H9 (cell line): Measurements from ENCODE around the gene PCNX3. TPM values are rescaled to one million over a fixed set of nuclear protein-coding genes. Genes with fewer than 3 reads are reported as not detected.

ENCODE experiments used
- DNase-seq: peaks from one replicate; pipeline ENCODE4 v3.0.0-alpha.2; 2017
- H2AFZ ChIP-seq: one replicate; pipeline ENCODE4 v1.6.1; 2013; ENCODE audit warnings: mild to moderate bottlenecking, low read length, control low read depth, moderate library complexity
- H2AK5ac ChIP-seq: 2 replicates; pipeline ENCODE4 v1.6.1; 2013; ENCODE audit warnings: low read length, control low read depth, mixed read lengths; ENCODE audit not compliant: insufficient read length
- H2BK120ac ChIP-seq: one replicate; pipeline ENCODE4 v1.6.1; 2013; ENCODE audit warnings: low read depth, mild to moderate bottlenecking, low read length, control low read depth, inconsistent platforms; ENCODE audit not compliant: poor library complexity, severe bottlenecking
- H2BK12ac ChIP-seq: 2 replicates; pipeline ENCODE4 v1.6.1; 2013; ENCODE audit warnings: low read length, control low read depth, mixed read lengths, low read depth; ENCODE audit not compliant: insufficient read length
- H2BK15ac ChIP-seq: 2 replicates; pipeline ENCODE4 v1.6.1; 2013; ENCODE audit warnings: low read depth, low read length, control low read depth
- H2BK20ac ChIP-seq: one replicate; pipeline ENCODE4 v1.6.1; 2013; ENCODE audit warnings: low read depth, mild to moderate bottlenecking, low read length, control low read depth, inconsistent platforms; ENCODE audit not compliant: poor library complexity, severe bottlenecking
- H2BK5ac ChIP-seq: 2 replicates; pipeline ENCODE4 v1.6.1; 2013; ENCODE audit warnings: low read length, control low read depth, mixed read lengths; ENCODE audit not compliant: insufficient read length
- H3K14ac ChIP-seq: 2 replicates; pipeline ENCODE4 v1.6.1; 2013; ENCODE audit warnings: low read length, control low read depth; ENCODE audit not compliant: insufficient read depth
- H3K18ac ChIP-seq: 2 replicates; pipeline ENCODE4 v1.6.1; 2013; ENCODE audit warnings: low read depth, mild to moderate bottlenecking, mixed read lengths, low read length, control low read depth; ENCODE audit not compliant: insufficient read length
- H3K23ac ChIP-seq: 2 replicates; pipeline ENCODE4 v1.6.1; 2013; ENCODE audit warnings: low read length, control low read depth, mixed read lengths, low read depth; ENCODE audit not compliant: insufficient read length
- H3K23me2 ChIP-seq: 2 replicates; pipeline ENCODE4 v1.6.1; 2013; ENCODE audit warnings: low read depth, mild to moderate bottlenecking, mixed read lengths, low read length, control low read depth; ENCODE audit not compliant: insufficient read length, poor library complexity, severe bottlenecking
- H3K27ac ChIP-seq: 2 replicates; pipeline ENCODE4 v1.5.1; 2013; ENCODE audit warnings: low read length, control low read depth, mixed read lengths, low read depth; ENCODE audit not compliant: insufficient read length
- H3K27me3 ChIP-seq: 2 replicates; pipeline ENCODE4 v1.6.1; 2013; ENCODE audit warnings: low read length, control low read depth, inconsistent platforms; ENCODE audit not compliant: insufficient read depth
- H3K4ac ChIP-seq: 2 replicates; pipeline ENCODE4 v1.6.1; 2013; ENCODE audit warnings: low read depth, mild to moderate bottlenecking, control low read depth, inconsistent platforms, low read length, moderate library complexity
- H3K4me1 ChIP-seq: 2 replicates; pipeline ENCODE4 v1.6.1; 2013; ENCODE audit warnings: low read length, control low read depth, inconsistent platforms; ENCODE audit not compliant: insufficient read depth
- H3K4me2 ChIP-seq: 2 replicates; pipeline ENCODE4 v1.6.1; 2013; ENCODE audit warnings: low read length, control low read depth, mixed read lengths; ENCODE audit not compliant: insufficient read length, insufficient read depth
- H3K56ac ChIP-seq: 2 replicates; pipeline ENCODE4 v1.6.1; 2013; ENCODE audit warnings: low read depth, mild to moderate bottlenecking, mixed read lengths, low read length, control low read depth; ENCODE audit not compliant: insufficient read length
- H3K79me1 ChIP-seq: 2 replicates; pipeline ENCODE4 v1.6.1; 2013; ENCODE audit warnings: low read depth, mild to moderate bottlenecking, moderate library complexity, low read length, control low read depth, inconsistent platforms; ENCODE audit not compliant: insufficient read depth, poor library complexity, severe bottlenecking
- H3K79me2 ChIP-seq: 2 replicates; pipeline ENCODE4 v1.6.1; 2013; ENCODE audit warnings: low read length, control low read depth, inconsistent platforms; ENCODE audit not compliant: insufficient read depth
- H3K9ac ChIP-seq: 2 replicates; pipeline ENCODE4 v1.6.1; 2013; ENCODE audit warnings: low read length, control low read depth, mixed read lengths; ENCODE audit not compliant: insufficient read length; ENCODE audit errors: extremely low read depth
- H3K9me3 ChIP-seq: one replicate; pipeline ENCODE4 v1.6.1; 2013; ENCODE audit warnings: low read depth, low read length, inconsistent platforms; ENCODE audit not compliant: control insufficient read depth
- H3T11ph ChIP-seq: one replicate; pipeline ENCODE4 v1.6.1; 2013; ENCODE audit warnings: mild to moderate bottlenecking, low read length, control low read depth, inconsistent platforms
- H4K20me1 ChIP-seq: one replicate; pipeline ENCODE4 v1.6.1; 2013; ENCODE audit not compliant: control insufficient read depth, insufficient read length, insufficient read depth
- H4K5ac ChIP-seq: 2 replicates; pipeline ENCODE4 v1.6.1; 2013; ENCODE audit warnings: low read depth, mild to moderate bottlenecking, mixed read lengths, low read length, control low read depth; ENCODE audit not compliant: insufficient read length
- H4K8ac ChIP-seq: replicated peaks from 2 replicates; pipeline ENCODE4 v1.6.1; 2013; ENCODE audit warnings: low read length, control low read depth, mixed read lengths, low read depth; ENCODE audit not compliant: insufficient read length
- H4K91ac ChIP-seq: 2 replicates; pipeline ENCODE4 v1.6.1; 2013; ENCODE audit warnings: low read depth, mild to moderate bottlenecking, moderate library complexity, mixed read lengths, low read length, control low read depth; ENCODE audit not compliant: insufficient read length
- H3K27ac Mint-ChIP-seq, 3 experiments: 2 replicates in 2 of 3; 3 replicates in 1 of 3; pipeline ENCODE4 v1.8.0; 2020 to 2021; ENCODE audit warnings: mixed read lengths in 3 of 3, mild to moderate bottlenecking in 1 of 3, moderate library complexity in 1 of 3
- H3K27me3 Mint-ChIP-seq: 2 replicates; pipeline ENCODE4 v1.8.0; 2021; ENCODE audit warnings: low read depth, mild to moderate bottlenecking, moderate library complexity, mixed read lengths
- H3K36me3 Mint-ChIP-seq, 3 experiments: 2 replicates in 2 of 3; 3 replicates in 1 of 3; pipeline ENCODE4 v1.8.0; 2020 to 2021; ENCODE audit warnings: low read depth in 3 of 3, mixed read lengths in 3 of 3; ENCODE audit not compliant: insufficient read depth in 1 of 3
- H3K4me1 Mint-ChIP-seq, 2 experiments: 2 replicates each; pipeline ENCODE4 v1.8.0; 2020; ENCODE audit warnings: mixed read lengths in 2 of 2
- H3K4me3 Mint-ChIP-seq, 2 experiments: 2 replicates in 1 of 2; 3 replicates in 1 of 2; pipeline ENCODE4 v1.8.0; 2020 to 2021; ENCODE audit warnings: mild to moderate bottlenecking in 2 of 2, mixed read lengths in 2 of 2, moderate library complexity in 1 of 2
- H3K9me3 Mint-ChIP-seq, 2 experiments: 2 replicates in 1 of 2; 3 replicates in 1 of 2; pipeline ENCODE4 v1.8.0; 2020; ENCODE audit warnings: mild to moderate bottlenecking in 2 of 2, mixed read lengths in 2 of 2, moderate library complexity in 1 of 2
- WGBS: extraction: QIAGEN DNeasy Blood & Tissue Kit; methylation state at CpG from one replicate; pipeline ENCODE4 v1.1.7; 2013; ENCODE audit warnings: missing lambda C conversion rate, low lambda C conversion rate, mixed read lengths; ENCODE audit not compliant: insufficient read length; ENCODE audit errors: extremely low coverage; 5-methylcytosine and 5-hydroxymethylcytosine counted together
- total RNA-seq: library from RNA; stranded (reverse); gene quantifications from 2 replicates; pipeline ENCODE4 v1.2.1, GENCODE V29; 2021
- TF ChIP-seq, protein P1 (sequence below): fragments of 200-600 bp; sonication (generic); conservative IDR thresholded peaks from 3 replicates; pipeline ENCODE4 v1.8.0; 2021; ENCODE audit warnings: antibody characterized with exemption, mild to moderate bottlenecking

Gene PCNX3
- total RNA-seq, 1 experiment from 2014 or later = 50.5 TPM

DNA sequence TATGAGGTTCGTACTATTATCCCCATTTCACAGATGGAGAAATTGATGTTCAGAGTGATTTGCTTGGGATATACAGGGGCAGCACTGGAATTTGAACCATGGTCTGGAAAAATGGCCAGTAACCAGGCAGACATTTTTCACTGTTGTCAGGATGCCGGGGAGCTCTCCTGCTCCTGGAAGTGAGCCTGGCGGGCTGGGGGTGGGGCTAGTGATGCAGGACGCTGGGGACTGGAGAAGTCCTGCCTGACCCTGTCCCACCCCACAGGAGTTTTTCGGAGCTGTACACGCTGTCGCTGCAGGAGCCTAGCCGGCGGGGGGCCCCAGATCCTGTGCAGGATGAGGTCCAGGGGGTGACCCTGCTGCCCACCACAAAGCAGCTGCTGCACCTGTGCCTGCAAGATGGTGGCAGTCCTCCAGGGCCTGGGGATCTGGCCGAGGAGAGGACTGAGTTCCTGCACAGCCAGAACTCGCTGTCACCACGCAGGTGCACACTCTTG, 33.5 kb downstream of the PCNX3 start:
- H3K14ac ChIP-seq = no peak overlapping the region
- H3K4ac ChIP-seq = no peak overlapping the region
- TF ChIP-seq, protein P1, sequence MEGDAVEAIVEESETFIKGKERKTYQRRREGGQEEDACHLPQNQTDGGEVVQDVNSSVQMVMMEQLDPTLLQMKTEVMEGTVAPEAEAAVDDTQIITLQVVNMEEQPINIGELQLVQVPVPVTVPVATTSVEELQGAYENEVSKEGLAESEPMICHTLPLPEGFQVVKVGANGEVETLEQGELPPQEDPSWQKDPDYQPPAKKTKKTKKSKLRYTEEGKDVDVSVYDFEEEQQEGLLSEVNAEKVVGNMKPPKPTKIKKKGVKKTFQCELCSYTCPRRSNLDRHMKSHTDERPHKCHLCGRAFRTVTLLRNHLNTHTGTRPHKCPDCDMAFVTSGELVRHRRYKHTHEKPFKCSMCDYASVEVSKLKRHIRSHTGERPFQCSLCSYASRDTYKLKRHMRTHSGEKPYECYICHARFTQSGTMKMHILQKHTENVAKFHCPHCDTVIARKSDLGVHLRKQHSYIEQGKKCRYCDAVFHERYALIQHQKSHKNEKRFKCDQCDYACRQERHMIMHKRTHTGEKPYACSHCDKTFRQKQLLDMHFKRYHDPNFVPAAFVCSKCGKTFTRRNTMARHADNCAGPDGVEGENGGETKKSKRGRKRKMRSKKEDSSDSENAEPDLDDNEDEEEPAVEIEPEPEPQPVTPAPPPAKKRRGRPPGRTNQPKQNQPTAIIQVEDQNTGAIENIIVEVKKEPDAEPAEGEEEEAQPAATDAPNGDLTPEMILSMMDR = no peak
- H3K56ac ChIP-seq = no peak overlapping the region
- peaks cover 5% of the 10 kb centered on the region for H4K20me1 ChIP-seq
- Mint-ChIP-seq H3K27ac (no peak overlapping the region), H3K9me3 (no peaks in the 10 kb centered on the region; a peak in 1 of 5 replicates), H3K4me3 (no peak overlapping the region), H3K4me1 (peaks cover 22 to 28% of the 10 kb centered on the region in 2 experiments), H3K27me3 (peaks cover 3% of the 10 kb centered on the region), H3K36me3 (peaks cover 5 to 20% (median 9%) of the 10 kb centered on the region in 3 experiments; a peak in 6 of 7 replicates)
- no CpG with 5 or more reads among the region's 12 CpGs for WGBS
- H2BK15ac ChIP-seq = no peak overlapping the region
- no peak overlapping the region for H4K8ac ChIP-seq
- no peak overlapping the region for H2BK5ac ChIP-seq
- peaks cover 7% of the 10 kb centered on the region for H3K23me2 ChIP-seq
- H2BK12ac ChIP-seq = no peak overlapping the region
- H3K79me1 ChIP-seq = no peaks in the 10 kb centered on the region
- no peaks in the 10 kb centered on the region for H3K79me2 ChIP-seq
- no peak overlapping the region for H2AFZ ChIP-seq
- no peak overlapping the region for H3K9ac ChIP-seq
- H3K23ac ChIP-seq = no peak overlapping the region
- no peak overlapping the region for H3K4me2 ChIP-seq
- no peak overlapping the region for H2AK5ac ChIP-seq
- no peak overlapping the region for H2BK120ac ChIP-seq
- no peak overlapping the region for H4K5ac ChIP-seq
- H3T11ph ChIP-seq = no peak overlapping the region
- H3K27me3 ChIP-seq = no peaks in the 10 kb centered on the region
- H4K91ac ChIP-seq = no peak overlapping the region
- H2BK20ac ChIP-seq = no peak overlapping the region
- DNase-seq = no peak
- H3K27ac ChIP-seq = no peak overlapping the region
- H3K9me3 ChIP-seq = no peaks in the 10 kb centered on the region
- peaks cover 4% of the 10 kb centered on the region; the same call in 1 of the 2 replicates for H3K4me1 ChIP-seq
- H3K18ac ChIP-seq = no peak overlapping the region
